ENCODE results near the gene HCST.
A peak's percentile ranks its signal among the peaks of the same experiment; 100 is the strongest.

The HCST gene, protein sequence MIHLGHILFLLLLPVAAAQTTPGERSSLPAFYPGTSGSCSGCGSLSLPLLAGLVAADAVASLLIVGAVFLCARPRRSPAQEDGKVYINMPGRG

GRCh38 chr19:35901854-35902661, at the start of gene HCST:
Gene HCST (plus strand): TSS chr19:35902529. CDS start chr19:35902594, 65 bp downstream.
- peak; percentile 40 for ATAC-seq
- Mint-ChIP-seq H3K36me3 (peaks cover 67% of the 10 kb centered on the region), H3K9me3 (no peaks in the 10 kb centered on the region), H3K4me1 (peaks cover 75% of the 10 kb centered on the region), H3K4me3 (peak within 1 kb of the TSS; percentile 84), H3K27ac (peak within 1 kb of the TSS; percentile 99)
- DNase-seq (ENCODE audit: low spot score in 2 of 2), result peak; percentile 24 to 78

DNA sequence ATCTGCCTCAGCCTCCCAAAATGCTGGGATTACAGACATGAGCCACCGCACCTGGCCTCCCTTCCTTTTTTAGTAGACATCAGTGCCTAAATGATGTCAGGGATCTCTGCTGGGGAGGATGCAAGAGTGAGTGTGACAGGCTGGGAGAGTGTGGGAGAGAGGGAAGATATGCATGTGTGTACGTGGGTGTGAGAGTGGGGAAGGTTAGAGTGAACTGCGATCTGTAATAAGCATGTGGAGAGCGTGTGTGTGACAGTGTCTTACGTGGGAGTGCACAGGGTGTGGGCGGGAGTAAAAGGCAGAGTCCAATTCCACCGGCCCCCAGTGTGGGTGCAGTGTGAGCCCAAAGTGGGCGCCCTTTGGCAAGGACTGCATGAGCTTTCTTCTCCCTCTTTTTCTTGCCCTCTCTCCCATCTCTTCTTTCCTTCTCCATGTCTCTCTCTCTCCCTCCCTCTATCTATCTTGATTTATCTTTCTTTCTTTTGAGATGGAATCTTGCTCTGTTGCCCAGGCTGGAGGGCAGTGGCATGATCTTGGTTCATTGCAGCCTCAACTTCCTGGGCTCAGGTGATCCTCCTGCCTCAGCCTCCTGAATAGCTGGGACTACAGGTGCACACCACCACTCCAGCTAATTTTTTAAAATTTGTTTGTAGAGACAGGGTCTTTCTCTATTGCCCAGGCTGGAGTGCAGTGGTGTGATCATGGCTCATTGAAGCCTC, 49.1 kb upstream of the HCST start:
- Mint-ChIP-seq H3K9me3 (no peaks in the 10 kb centered on the region), H3K27ac (peak overlapping the region; percentile 78), H3K4me1 (peaks cover 20% of the 10 kb centered on the region), H3K36me3 (no peaks in the 10 kb centered on the region), H3K4me3 (no peak overlapping the region)
- DNase-seq (ENCODE audit: low spot score in 2 of 2) (no peak), ATAC-seq (no peak)

- Mint-ChIP-seq H3K27ac (peak within 1 kb of the TSS; percentile 65), H3K36me3 (no peaks in the 10 kb centered on the region), H3K4me3 (peak within 1 kb of the TSS; percentile 76), H3K9me3 (no peaks in the 10 kb centered on the region), H3K4me1 (peaks cover 26% of the 10 kb centered on the region)
- DNase-seq (ENCODE audit: low spot score in 2 of 2) (peak; percentile 24 to 78), ATAC-seq (peak; percentile 63)
These were observed 45.7 kb upstream of the HCST start, which contains the start of gene KIRREL2 for GRCh38 chr19:35856546-35857149. Gene KIRREL2 (plus strand): TSS chr19:35856911. CDS start chr19:35857120, 209 bp downstream.

GRCh38 chr19:35858311-35858710, 44.0 kb upstream of the HCST start:
- Mint-ChIP-seq H3K9me3 (no peaks in the 10 kb centered on the region), H3K4me3 (peak overlapping the region; percentile 76), H3K27ac (no peak overlapping the region), H3K36me3 (no peaks in the 10 kb centered on the region), H3K4me1 (peaks cover 19% of the 10 kb centered on the region)
- no peak for ATAC-seq
- DNase-seq (ENCODE audit: low spot score in 2 of 2), result no peak

GRCh38 chr19:35859414-35859813, 42.9 kb upstream of the HCST start:
- Mint-ChIP-seq H3K36me3 (no peaks in the 10 kb centered on the region), H3K4me3 (no peak overlapping the region), H3K4me1 (peaks cover 16% of the 10 kb centered on the region), H3K9me3 (no peaks in the 10 kb centered on the region), H3K27ac (no peak overlapping the region)
- DNase-seq (ENCODE audit: low spot score in 2 of 2) (no peak), ATAC-seq (no peak)

DNA sequence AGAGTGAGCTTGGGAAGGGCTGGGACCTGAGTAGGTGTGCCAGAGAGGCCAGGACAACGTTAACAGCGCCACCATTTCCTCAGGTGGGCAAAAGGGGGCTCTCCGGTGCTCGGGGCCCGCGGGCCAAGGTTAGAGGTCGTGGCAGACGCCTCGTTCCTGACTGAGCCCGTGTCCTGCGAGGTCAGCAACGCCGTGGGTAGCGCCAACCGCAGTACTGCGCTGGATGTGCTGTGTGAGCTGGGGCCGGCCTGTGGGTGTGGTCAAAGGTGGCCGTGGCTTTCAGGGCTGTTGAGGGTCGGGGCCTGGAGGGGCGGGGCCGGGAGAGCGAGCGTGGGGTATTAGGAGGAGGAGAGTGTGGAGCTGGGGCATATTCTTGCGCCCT, 41.9 kb upstream of the HCST start:
- Mint-ChIP-seq H3K9me3 (no peaks in the 10 kb centered on the region), H3K36me3 (no peaks in the 10 kb centered on the region), H3K4me1 (peaks cover 16% of the 10 kb centered on the region), H3K27ac (no peak overlapping the region), H3K4me3 (no peak overlapping the region)
- no peak for DNase-seq (ENCODE audit: low spot score in 2 of 2)
- no peak for ATAC-seq

DNA sequence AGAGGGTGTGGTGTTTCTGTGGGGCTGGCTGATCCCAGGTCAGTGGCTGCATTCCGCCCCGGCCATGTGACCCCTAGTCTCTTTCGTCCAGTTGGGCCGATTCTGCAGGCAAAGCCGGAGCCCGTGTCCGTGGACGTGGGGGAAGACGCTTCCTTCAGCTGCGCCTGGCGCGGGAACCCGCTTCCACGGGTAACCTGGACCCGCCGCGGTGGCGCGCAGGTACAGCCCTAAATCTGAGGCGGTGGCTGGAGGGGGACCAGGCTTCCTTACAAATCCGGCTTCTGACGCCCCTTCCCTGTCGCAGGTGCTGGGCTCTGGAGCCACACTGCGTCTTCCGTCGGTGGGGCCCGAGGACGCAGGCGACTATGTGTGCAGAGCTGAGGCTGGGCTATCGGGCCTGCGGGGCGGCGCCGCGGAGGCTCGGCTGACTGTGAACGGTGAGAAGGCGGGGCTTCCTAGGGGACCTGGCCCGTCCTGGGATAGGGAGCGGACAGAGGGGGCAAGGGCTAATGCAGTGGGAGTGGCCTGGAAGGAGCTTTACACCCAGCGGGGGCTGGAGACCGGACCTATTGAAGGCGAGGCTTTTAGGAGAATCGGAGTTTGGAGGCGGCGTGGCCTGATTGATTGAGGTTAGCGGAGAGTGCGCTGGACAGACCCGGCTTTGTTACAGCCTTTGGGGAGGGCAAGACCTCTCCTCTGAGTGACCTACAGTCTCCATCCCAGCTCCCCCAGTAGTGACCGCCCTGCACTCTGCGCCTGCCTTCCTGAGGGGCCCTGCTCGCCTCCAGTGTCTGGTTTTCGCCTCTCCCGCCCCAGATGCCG, 41.3 kb upstream of the HCST start:
- H3K4me1 Mint-ChIP-seq, result peaks cover 12% of the 10 kb centered on the region
- no peak overlapping the region for H3K27ac Mint-ChIP-seq
- H3K36me3 Mint-ChIP-seq, result no peaks in the 10 kb centered on the region
- ATAC-seq (no peak), DNase-seq (ENCODE audit: low spot score in 2 of 2) (no peak)
- no peak overlapping the region for H3K4me3 Mint-ChIP-seq
- no peaks in the 10 kb centered on the region for H3K9me3 Mint-ChIP-seq

- DNase-seq (ENCODE audit: low spot score in 2 of 2) (no peak), ATAC-seq (no peak)
- H3K4me3 Mint-ChIP-seq, result no peak overlapping the region
- H3K36me3 Mint-ChIP-seq, result no peaks in the 10 kb centered on the region
- peaks cover 11% of the 10 kb centered on the region for H3K4me1 Mint-ChIP-seq
- H3K27ac Mint-ChIP-seq, result no peak overlapping the region
- H3K9me3 Mint-ChIP-seq, result no peaks in the 10 kb centered on the region
These were observed 40.6 kb upstream of the HCST start for GRCh38 chr19:35861640-35862160.

DNA sequence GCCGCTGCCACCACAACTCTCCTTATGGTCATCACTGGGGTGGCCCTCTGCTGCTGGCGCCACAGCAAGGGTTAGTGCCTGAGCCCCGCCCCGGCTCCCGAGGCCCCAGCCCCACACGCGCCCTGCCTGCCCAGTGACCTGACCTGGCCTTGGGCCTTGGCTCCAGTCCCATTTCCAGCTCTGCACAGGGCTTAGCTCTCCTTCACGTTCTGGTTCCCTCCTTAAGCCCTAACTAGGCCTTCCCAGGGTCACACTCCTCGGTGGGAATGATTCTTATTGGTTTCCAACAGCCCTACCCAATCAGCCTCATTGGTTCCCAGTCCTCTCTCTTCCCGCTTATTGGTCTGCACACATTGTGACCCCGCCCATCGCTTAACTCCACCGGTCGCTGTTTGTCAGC, 39.8 kb upstream of the HCST start:
- ATAC-seq (no peak), DNase-seq (ENCODE audit: low spot score in 2 of 2) (no peak)
- H3K27ac Mint-ChIP-seq, result no peak overlapping the region
- H3K36me3 Mint-ChIP-seq, result no peaks in the 10 kb centered on the region
- H3K4me3 Mint-ChIP-seq, result no peak overlapping the region
- peaks cover 8% of the 10 kb centered on the region for H3K4me1 Mint-ChIP-seq
- no peaks in the 10 kb centered on the region for H3K9me3 Mint-ChIP-seq

DNA sequence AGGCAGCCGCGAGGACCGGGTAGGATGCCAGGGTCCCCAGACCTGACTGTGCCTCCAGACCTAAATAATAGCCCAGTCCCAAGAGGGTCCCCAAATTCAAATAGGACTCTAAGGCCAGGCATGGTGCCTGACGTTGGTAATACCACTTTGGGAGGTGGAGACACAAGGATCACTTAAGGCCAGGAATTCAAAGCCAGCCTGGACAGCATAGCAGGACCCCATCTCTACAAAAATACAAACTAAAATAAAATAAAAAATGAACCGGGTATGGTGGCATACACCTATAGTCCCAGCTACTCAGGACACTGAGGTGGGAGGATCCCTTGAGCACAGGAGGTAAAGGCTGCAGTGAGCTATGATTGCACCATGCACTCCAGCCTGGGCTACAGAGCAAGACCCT, 39.3 kb upstream of the HCST start:
- Mint-ChIP-seq H3K9me3 (no peaks in the 10 kb centered on the region), H3K27ac (no peak overlapping the region), H3K36me3 (no peaks in the 10 kb centered on the region), H3K4me1 (peaks cover 13% of the 10 kb centered on the region), H3K4me3 (no peak overlapping the region)
- no peak for ATAC-seq
- DNase-seq (ENCODE audit: low spot score in 2 of 2), result no peak

GRCh38 chr19:35868172-35868822, 34.0 kb upstream of the HCST start, which contains the start of gene APLP1:
Gene APLP1 (plus strand): TSS chr19:35868574. CDS start chr19:35868637, 63 bp downstream.
- DNase-seq (ENCODE audit: low spot score in 2 of 2), result peak; percentile 68 to 74
- H3K36me3 Mint-ChIP-seq, result no peaks in the 10 kb centered on the region
- H3K4me1 Mint-ChIP-seq, result peaks cover 25% of the 10 kb centered on the region
- peak; percentile 79 for ATAC-seq
- no peaks in the 10 kb centered on the region for H3K9me3 Mint-ChIP-seq
- H3K4me3 Mint-ChIP-seq, result peak within 1 kb of the TSS; percentile 66
- no peak within 1 kb of the TSS for H3K27ac Mint-ChIP-seq

GRCh38 chr19:35868823-35869326, 33.5 kb upstream of the HCST start:
- Mint-ChIP-seq H3K4me3 (peak overlapping the region; percentile 66), H3K36me3 (no peaks in the 10 kb centered on the region), H3K27ac (no peak overlapping the region), H3K4me1 (peaks cover 25% of the 10 kb centered on the region), H3K9me3 (no peaks in the 10 kb centered on the region)
- no peak for ATAC-seq
- no peak for DNase-seq (ENCODE audit: low spot score in 2 of 2)

- Mint-ChIP-seq H3K4me1 (peaks cover 25% of the 10 kb centered on the region), H3K4me3 (peak overlapping the region; percentile 66), H3K27ac (no peak overlapping the region), H3K36me3 (no peaks in the 10 kb centered on the region), H3K9me3 (no peaks in the 10 kb centered on the region)
- DNase-seq (ENCODE audit: low spot score in 2 of 2) (peak; percentile 65 to 90), ATAC-seq (peak; percentile 89)
These were observed 32.8 kb upstream of the HCST start for GRCh38 chr19:35869327-35870123.

Data from stimulated activated effector memory CD8-positive, alpha-beta T cell treated with anti-CD3 and anti-CD28 coated beads, Interleukin-12 subunit alpha, Interleukin-12 subunit beta, amount 100 ng/mL, for 72 hours (primary cell).